NCI-H345 treated with DMSO at 0.1 percent for 48 hours (cell line): ENCODE data around the gene SOX9.
"Not testable (repeated sequence)": the region's sequence is repeated elsewhere in the genome, so short reads cannot be mapped to it uniquely, and the experiment has no call there.

Experiments
- DNase-seq: peaks from one replicate; lab custom pipeline; 2025; ENCODE audit not compliant: unreplicated experiment; lab: John Stamatoyannopoulos, UW

The SOX9 gene

DNA sequence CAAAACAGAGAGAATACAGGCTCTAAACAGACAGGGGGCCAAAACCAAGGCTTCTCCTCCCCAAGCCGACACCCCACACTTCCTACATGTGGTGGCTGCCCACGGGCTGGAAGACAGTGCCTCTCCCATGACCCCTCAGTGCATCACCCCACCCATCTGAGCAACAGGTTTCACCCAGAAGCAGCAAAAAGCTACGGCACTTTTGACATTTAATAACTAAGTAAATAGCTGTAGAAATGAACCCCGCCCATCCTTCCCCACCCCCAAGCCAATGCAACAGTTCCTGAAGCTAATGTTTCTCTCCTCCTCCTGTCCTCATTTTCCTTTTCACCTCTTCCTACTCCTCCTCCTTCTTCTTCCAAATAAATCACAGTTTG lies 9.9 kb upstream of the SOX9 start:
- no peak for DNase-seq

DNA sequence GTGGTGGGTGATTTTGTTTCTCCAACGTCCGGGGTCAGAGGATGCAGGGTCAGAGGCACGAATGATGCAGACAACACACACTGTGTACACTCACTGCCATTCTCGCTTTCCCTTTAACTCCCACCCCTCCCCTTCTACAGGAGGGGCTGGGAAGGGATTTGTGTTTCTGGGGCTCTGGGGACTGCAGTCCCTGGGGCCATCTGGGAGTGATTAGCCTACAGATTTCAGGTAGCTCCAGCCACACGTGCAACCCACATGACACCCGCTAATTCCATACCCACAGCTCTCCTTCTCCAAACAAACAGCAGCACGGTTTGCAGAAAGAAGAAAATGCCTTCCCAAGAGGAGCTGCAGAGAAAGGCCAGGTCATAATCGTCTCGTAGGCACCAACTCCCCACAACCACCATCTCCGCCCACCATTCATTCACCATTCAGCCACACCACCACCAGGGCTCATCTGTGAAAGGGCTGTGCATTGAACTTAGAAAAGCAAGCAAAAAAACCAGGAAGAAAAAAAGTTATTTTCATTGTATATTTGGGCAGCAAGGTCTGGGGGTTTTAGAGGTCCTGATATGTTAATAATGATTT lies 9.4 kb upstream of the SOX9 start:
- DNase-seq: no peak

DNA sequence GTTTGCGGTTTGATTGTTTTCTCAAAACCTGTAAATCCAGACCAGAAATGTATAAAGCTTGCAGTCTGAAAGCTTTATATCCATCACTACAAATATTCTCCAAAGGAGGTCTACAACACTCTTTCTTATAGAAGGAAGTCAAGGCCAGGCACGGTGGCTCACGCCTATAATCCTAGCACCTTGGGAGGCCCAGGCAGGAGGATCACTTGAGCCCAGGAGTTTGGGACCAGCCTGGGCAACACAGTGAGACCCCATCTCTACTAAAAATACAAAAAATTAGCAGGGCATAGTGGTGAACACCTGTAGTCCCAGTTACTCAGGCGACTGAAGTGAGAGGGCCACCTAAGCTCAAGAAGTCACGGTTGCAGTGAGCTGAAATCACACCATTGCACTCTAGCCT lies 8.9 kb upstream of the SOX9 start:
- DNase-seq: not testable (repeated sequence)

DNA sequence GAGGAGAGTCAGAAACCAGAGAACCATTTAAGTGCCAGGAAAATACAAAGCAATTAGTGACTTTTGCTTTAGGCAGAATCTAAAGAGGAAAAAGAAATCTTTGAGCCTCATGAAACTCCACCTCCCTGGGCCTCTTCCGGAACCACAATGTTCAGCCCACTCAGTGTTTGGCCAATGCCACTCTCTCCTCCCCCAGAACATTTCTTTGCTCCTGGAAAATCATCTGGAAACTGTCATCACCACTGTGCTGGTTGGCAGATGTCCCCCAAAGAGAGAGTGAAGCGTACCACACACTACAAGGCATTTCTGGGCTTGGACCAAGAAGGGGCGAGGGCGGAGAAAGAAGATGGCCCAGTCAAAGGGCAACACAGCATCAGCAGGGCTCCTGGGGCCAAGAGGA lies 7.1 kb upstream of the SOX9 start:
- DNase-seq: no peak

DNA sequence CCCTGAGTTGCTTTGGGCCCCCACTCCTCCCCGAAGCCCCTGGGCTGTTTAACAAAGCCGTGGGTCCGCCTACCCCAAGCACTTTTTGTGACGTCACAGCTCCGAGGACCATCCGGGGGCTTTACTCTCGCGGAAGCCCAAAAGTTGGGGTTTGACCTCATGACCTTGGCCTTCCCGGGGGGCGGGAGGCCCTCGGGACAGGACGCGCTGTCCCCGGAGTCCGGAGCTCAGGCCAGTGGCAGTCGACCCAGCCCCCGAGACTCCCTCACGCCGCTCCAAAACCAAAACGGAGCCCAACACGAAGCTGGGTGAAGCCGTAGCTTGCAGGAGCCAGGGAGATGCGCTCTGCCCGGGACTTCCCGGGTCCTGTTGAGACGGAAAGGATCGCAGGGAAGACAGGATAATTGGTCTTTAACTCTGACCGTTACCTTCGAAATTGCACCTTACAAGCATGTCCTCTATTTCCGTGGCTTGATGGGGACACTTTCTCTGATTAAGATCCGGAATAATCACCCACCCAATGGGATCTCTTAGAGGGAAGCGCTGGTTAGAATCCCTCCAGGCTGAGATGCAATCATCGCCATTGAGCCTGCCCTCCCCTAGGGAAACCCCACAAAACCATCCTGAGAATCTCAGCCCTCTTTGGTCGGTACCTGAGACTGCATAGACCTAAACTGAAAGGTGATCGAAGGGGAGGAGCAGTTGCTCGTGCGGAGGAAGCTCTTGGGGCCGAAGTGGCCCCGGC lies 4.9 kb upstream of the SOX9 start:
- DNase-seq: no peak

DNA sequence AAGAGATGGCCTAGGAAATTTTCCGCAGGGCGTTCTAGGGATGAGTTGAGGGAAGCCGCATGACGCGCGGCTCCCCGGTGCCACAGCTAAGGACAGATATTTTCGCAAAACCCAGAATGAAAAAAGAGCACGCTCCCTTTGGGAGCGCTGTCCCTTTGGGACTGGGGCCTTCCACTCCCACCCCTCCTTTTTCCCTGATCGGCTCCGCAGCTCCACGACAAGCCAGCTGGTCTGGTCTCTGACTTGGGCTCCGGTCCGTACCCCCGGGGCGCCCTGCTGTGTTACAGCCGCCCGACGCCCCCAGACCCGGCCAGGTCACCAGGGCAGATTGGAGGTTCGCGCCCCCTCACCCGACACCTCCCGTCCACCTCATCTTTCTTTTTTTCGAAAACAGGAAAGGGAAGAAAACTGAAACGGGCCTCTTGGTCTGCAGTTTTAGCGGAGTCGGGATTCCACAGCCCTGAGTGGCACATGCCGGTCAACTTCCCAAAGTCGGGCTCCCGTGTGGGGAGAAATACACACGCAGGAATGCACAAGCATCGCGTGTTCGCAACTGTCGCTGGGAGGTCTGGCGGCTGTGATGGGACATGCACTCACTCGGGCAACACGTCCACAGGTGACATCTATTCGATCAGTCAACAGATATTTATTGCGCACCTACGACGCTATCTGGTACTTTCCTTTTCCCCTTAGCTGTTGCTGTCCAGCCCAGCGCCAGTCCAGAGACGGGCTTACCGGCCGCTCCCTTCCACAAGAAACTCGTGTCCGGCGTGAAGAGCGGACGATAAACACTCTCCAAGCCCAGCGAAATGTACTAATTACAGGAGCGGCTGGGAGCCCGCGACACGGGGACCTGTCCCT lies 3.9 kb upstream of the SOX9 start:
- DNase-seq: no peak

DNA sequence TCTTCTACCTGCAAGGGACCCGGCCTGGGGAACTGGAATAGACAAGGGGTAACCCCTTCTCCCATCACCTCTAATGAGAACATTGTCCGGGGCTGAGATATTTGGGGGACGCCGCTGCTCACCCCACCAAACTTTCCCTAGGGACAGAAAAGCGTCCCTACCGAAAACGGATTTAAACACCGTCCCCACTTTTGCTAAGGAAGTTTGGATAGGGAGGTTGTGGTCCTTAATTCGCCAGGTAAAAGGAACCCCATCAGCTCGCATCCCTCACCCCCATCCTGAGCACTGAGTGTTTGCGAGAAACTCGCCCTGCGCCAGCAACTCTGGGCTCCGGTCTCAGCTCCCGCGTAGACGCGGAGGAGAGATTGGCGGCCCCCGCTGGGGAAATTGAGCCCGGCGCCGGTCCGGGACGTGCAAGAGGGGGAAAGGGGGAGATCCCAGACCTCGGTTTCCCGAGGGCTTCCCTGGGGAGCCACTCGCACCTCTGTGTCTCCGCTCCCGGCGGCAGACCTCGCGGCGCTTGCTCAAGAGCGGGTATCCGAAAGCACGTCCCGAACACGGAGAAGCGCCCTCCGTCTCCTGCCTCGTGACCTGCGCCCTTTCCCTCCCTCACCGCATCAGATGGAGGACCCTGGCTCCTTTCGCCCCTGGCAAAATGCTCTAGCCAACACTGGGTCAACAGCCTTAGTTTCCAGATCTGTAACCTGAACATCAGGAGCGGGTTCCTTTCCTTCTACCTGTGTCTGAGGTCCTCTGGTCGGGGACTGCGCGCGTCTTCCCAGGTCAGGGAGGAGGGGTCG lies 3.1 kb upstream of the SOX9 start:
- no peak for DNase-seq

DNA sequence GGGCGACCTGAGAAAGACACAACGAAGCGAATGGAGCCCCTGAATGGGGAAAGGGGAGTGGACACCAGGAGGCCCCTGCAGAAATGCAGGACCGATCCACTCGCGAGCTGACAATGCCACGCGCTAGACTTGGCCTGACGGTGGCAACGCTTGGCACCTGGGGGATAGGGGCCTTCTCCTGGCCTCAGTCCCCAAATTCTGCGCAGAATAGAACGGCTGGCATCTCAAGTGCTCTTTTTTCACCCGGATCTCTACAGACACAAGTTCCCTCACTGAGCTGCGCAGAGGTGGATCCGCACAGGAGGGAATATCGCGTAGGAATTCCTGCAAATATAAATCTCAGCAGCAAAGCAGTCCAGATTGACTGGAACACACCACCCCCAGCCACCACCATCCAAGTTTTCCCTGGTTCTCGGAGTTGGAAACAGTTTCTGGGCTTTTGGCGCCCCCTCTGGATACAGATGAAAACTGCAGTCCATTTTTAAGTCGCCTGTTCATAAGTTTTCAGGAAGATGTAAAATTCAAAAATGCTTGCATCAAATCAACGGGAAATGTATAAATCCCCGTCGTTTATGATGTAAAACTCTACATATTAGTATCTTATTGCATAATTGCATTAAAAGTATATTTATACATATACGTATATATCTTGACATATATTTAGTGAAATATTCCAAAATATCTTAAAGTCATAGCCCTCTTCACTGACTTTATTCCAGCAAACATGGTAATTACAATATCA lies 2.3 kb upstream of the SOX9 start:
- DNase-seq: peak; percentile 67

DNA sequence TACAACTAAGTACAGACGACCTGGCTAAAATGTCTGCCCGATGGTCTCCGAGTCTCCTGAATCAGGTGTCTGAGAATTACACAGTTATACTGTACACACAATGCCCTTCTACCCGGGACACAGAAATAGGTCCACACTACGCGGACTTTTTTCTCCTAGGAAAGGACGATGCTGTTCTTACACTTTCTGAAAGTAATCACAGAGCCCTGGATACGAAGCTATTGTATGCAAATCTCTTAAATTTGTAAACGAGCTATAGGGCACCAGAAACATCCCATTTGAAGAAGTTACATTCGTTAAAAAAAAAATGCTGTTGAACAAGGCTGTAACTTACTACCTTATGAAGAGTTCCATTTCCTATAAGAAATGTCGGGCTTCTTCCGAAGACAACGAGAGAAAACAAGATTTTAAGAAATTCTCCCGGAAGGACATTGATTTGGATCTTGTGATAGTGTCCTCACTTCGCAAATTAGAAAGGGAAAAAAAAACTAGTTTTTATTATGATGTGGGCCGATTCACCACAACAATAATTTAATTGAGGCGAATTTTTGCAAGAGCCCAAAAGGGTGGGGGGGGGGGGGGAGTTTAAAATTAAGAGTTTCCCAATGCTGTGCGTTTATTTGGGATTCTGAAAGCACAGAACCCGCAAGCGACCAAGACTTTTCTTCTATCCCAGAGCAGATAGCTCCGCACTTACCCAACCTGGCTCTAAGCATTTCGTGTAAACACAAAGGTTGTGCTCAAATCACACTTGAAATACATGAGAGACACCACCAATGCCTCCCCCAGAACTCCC lies 1.5 kb upstream of the SOX9 start:
- no peak for DNase-seq

DNA sequence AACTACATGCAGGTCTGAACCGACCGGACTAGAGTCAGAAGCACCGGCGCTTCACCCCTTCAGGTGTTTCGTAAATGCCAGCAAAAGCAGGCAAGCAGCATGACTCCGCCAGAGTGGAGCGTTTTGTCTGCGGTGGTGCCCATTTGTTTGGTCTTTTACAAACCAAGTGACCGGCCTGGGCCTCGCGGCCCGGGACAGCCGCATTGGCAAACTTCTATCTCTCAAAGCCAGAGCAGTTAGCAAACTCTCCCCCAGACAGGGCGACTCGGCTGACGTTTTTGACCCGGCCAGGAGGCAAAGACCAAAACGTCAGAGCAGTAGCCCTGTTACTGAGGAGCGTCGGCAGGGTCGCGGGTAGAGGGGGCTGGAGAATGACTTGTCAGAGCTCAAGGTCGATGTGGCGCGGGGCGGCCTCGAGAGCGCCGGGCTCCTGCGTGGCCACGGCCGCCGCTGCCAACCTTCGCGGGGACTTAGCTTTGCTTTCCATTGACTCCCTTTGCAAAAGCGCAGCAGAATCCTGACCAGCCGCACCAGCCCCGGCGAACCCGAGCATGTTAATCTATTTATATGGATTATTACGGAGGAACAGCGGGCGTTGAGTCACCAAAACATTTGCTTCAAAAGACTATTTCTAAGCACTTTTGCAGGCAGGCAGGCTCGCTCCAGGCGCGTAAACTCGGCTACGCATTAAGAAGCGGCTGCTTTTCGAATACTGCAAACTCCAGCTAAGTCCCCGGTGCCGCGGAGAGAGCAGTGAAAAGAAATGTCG lies 763 bp upstream of the SOX9 start:
- peak; percentile 58 for DNase-seq

DNA sequence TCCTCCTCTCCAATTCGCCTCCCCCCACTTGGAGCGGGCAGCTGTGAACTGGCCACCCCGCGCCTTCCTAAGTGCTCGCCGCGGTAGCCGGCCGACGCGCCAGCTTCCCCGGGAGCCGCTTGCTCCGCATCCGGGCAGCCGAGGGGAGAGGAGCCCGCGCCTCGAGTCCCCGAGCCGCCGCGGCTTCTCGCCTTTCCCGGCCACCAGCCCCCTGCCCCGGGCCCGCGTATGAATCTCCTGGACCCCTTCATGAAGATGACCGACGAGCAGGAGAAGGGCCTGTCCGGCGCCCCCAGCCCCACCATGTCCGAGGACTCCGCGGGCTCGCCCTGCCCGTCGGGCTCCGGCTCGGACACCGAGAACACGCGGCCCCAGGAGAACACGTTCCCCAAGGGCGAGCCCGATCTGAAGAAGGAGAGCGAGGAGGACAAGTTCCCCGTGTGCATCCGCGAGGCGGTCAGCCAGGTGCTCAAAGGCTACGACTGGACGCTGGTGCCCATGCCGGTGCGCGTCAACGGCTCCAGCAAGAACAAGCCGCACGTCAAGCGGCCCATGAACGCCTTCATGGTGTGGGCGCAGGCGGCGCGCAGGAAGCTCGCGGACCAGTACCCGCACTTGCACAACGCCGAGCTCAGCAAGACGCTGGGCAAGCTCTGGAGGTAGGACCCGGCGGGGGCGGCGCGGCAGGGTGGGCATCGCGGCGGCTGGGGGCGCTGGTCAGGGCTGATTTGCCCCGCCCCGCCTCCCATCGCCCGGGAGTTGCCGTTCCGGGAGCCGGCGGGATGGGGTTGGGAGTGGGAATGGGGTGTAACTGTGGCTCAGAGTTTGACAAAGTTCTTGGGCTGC lies 567 bp downstream of the SOX9 start:
- DNase-seq: no peak

DNA sequence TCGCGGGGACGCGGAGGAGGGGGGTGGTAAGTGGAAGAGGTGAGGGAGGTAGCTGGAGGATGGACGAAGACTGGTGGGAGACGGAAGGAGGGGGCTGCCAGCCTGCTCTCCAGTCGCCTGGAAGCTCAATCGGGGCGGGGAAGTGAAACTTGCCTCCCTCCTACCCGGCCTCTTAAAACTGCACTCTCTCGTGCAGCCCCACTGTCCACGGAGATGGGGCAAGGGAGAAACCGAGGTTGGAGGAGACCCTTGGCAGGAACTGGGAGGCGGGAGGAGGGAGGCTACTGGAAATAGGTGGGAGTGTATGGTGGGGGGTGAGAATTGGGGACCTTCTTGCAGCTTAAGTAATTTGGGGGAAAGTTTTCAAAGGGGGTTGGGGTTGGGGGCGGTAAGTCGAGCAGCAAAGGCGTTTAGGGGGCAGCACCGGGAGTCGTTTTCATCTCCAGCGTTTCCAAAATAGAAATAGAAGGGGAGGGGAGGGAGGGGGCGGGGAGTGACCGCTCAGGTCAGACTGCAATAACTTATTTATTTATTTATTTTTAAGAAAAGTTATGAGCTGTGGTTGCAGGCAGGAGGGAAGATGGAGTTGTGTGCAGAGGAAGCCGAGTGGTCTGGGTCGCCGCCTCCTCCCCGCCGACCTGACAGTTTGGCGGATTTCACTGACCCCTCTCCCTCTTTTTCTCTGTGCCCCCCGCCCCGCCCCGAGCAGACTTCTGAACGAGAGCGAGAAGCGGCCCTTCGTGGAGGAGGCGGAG lies 1.4 kb downstream of the SOX9 start:
- DNase-seq: no peak

DNA sequence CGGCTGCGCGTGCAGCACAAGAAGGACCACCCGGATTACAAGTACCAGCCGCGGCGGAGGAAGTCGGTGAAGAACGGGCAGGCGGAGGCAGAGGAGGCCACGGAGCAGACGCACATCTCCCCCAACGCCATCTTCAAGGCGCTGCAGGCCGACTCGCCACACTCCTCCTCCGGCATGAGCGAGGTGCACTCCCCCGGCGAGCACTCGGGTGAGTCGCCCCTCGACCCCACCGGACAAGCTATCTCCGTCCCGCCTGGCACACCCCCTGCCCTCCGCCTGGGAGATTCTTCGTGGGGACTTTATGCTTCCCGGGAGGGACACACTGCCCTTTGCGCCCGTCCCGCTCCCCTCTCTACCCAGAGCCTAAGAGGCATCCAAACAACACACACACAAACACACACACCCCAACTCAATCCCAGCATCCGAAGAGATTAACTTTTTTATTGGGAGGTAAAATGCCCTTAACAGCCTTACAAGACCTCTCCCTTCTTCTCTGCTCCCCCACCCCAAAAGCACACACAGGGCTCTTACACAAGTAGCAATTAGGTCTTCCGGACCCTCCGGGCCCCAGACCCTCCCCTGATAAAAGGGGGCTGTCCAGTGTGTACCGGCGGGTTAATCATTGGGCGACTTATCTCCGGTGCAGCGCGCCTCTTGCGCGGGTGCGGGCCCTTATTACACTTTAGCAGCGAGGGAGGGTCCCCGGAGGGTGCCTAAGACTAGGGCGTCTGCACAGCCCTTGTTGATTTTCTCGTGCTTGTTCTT lies 2.1 kb downstream of the SOX9 start:
- DNase-seq: no peak

DNA sequence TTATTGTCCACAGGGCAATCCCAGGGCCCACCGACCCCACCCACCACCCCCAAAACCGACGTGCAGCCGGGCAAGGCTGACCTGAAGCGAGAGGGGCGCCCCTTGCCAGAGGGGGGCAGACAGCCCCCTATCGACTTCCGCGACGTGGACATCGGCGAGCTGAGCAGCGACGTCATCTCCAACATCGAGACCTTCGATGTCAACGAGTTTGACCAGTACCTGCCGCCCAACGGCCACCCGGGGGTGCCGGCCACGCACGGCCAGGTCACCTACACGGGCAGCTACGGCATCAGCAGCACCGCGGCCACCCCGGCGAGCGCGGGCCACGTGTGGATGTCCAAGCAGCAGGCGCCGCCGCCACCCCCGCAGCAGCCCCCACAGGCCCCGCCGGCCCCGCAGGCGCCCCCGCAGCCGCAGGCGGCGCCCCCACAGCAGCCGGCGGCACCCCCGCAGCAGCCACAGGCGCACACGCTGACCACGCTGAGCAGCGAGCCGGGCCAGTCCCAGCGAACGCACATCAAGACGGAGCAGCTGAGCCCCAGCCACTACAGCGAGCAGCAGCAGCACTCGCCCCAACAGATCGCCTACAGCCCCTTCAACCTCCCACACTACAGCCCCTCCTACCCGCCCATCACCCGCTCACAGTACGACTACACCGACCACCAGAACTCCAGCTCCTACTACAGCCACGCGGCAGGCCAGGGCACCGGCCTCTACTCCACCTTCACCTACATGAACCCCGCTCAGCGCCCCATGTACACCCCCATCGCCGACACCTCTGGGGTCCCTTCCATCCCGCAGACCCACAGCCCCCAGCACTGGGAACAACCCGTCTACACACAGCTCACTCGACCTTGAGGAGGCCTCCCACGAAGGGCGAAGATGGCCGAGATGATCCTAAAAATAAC lies 3.0 kb downstream of the SOX9 start:
- DNase-seq: no peak

DNA sequence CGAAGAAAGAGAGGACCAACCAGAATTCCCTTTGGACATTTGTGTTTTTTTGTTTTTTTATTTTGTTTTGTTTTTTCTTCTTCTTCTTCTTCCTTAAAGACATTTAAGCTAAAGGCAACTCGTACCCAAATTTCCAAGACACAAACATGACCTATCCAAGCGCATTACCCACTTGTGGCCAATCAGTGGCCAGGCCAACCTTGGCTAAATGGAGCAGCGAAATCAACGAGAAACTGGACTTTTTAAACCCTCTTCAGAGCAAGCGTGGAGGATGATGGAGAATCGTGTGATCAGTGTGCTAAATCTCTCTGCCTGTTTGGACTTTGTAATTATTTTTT lies 3.6 kb downstream of the SOX9 start:
- no peak for DNase-seq

DNA sequence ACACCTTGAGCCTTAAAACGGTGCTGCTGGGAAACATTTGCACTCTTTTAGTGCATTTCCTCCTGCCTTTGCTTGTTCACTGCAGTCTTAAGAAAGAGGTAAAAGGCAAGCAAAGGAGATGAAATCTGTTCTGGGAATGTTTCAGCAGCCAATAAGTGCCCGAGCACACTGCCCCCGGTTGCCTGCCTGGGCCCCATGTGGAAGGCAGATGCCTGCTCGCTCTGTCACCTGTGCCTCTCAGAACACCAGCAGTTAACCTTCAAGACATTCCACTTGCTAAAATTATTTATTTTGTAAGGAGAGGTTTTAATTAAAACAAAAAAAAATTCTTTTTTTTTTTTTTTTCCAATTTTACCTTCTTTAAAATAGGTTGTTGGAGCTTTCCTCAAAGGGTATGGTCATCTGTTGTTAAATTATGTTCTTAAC lies 4.4 kb downstream of the SOX9 start:
- no peak for DNase-seq
